ENCODE data around the gene TRMT1L.
A peak's percentile ranks its signal among the peaks of the same experiment; 100 is the strongest.

TRMT1L gene

GRCh38 chr1:185104083-185104482 lies 52.7 kb downstream of the TRMT1L start:
- no peak for DNase-seq (ENCODE audit: low read depth in 2 of 2)
- no peak for TF ChIP-seq CTCF (IDR thresholded peaks at IDR 0.05; ENCODE audit: low read depth, low read length)
- no peak overlapping the region for H3K4me3 ChIP-seq (replicated peaks in 1 of 2; ENCODE audit: low read depth in 2 of 2, low read length in 2 of 2)

- H3K4me3 ChIP-seq (replicated peaks in 1 of 2; ENCODE audit: low read depth in 2 of 2, low read length in 2 of 2), result no peak overlapping the region
- no peak for TF ChIP-seq CTCF (IDR thresholded peaks at IDR 0.05; ENCODE audit: low read depth, low read length)
Measured at GRCh38 chr1:185096531-185096930, 60.2 kb downstream of the TRMT1L start.

GRCh38 chr1:185094761-185095160 lies 62.0 kb downstream of the TRMT1L start:
- no peak for TF ChIP-seq CTCF (IDR thresholded peaks at IDR 0.05; ENCODE audit: low read depth, low read length)
- no peak for DNase-seq (ENCODE audit: low read depth in 2 of 2)
- H3K4me3 ChIP-seq (replicated peaks in 1 of 2; ENCODE audit: low read depth in 2 of 2, low read length in 2 of 2), result no peak overlapping the region

More at GRCh38 chr1:185096531-185096930, 60.2 kb downstream of the TRMT1L start:
- DNase-seq (ENCODE audit: low read depth in 2 of 2), result peak in 1 of 2 donors; percentile 80

GRCh38 chr1:185091480-185091879 lies 65.3 kb downstream of the TRMT1L start:
- H3K4me3 ChIP-seq (replicated peaks in 1 of 2; ENCODE audit: low read depth in 2 of 2, low read length in 2 of 2), result no peak overlapping the region
- no peak for TF ChIP-seq CTCF (IDR thresholded peaks at IDR 0.05; ENCODE audit: low read depth, low read length)
- no peak for DNase-seq (ENCODE audit: low read depth in 2 of 2)

GRCh38 chr1:185087746-185088145 lies 69.0 kb downstream of the TRMT1L start:
- H3K4me3 ChIP-seq (replicated peaks in 1 of 2; ENCODE audit: low read depth in 2 of 2, low read length in 2 of 2), result no peak overlapping the region
- DNase-seq (ENCODE audit: low read depth in 2 of 2), result no peak
- TF ChIP-seq CTCF (IDR thresholded peaks at IDR 0.05; ENCODE audit: low read depth, low read length), result no peak

- no peak overlapping the region for H3K4me3 ChIP-seq (replicated peaks in 1 of 2; ENCODE audit: low read depth in 2 of 2, low read length in 2 of 2)
- no peak for DNase-seq (ENCODE audit: low read depth in 2 of 2)
- no peak for TF ChIP-seq CTCF (IDR thresholded peaks at IDR 0.05; ENCODE audit: low read depth, low read length)
Measured at GRCh38 chr1:185087101-185087500, 69.7 kb downstream of the TRMT1L start.

GRCh38 chr1:185083818-185084217 lies 72.9 kb downstream of the TRMT1L start:
- no peak for DNase-seq (ENCODE audit: low read depth in 2 of 2)
- TF ChIP-seq CTCF (IDR thresholded peaks at IDR 0.05; ENCODE audit: low read depth, low read length), result no peak
- H3K4me3 ChIP-seq (replicated peaks in 1 of 2; ENCODE audit: low read depth in 2 of 2, low read length in 2 of 2), result no peak overlapping the region

Measured in cardiac fibroblast (primary cell).